Suprapubic skin (tissue), 4 donors: ENCODE results near the gene F3.

Source experiments
- CTCF ChIP-seq, 2 donors: fragments of 200-600 bp in 1 of 2; fragments of 450-650 bp in 1 of 2; sonication (generic) in 1 of 2; IDR thresholded peaks; one replicate each; pipeline ENCODE4 v1.5.1; 2016 to 2019; ENCODE audit warnings: antibody characterized with exemption in 2 of 2, mild to moderate bottlenecking in 1 of 2, moderate library complexity in 1 of 2
- EP300 ChIP-seq: sonication (generic); formaldehyde crosslinking; IDR thresholded peaks from one replicate; pipeline ENCODE4 v1.6.1; 2017; ENCODE audit warnings: antibody characterized with exemption
- POLR2A ChIP-seq, 2 donors: fragments of 450-650 bp; IDR thresholded peaks; one replicate each; pipeline ENCODE4 v1.6.1; 2017; ENCODE audit warnings: antibody characterized with exemption in 2 of 2, mild to moderate bottlenecking in 2 of 2, moderate library complexity in 2 of 2
- POLR2AphosphoS5 ChIP-seq, 3 donors: sonication (generic); formaldehyde crosslinking; IDR thresholded peaks; one replicate each; pipeline ENCODE4 v1.6.1; 2017; ENCODE audit warnings: antibody characterized with exemption in 3 of 3

DNA sequence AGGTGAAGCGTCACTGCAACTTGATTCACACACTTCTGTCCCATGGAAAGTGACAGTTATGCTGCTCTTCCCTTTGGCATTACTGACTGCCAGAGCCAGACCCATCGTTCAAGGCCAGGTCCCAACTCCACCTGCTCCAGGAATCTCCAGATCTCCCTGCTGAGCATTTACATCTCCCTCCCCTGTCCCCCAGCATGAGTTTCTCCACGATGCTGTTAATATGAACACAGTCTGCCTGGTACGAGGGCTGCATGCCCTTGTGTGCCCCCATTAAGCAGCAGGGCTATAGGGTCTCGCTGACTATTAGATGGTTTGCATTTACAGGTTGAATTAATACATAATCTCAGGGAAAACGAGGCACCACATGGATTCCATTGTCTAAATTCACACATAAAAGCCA lies 4.3 kb downstream of the F3 start:
- TF ChIP-seq EP300 (no peak), POLR2AphosphoS5 (IDR thresholded peaks at IDR 0.05) (no peak), CTCF (IDR thresholded peaks at IDR 0.05) (no peak), POLR2A (IDR thresholded peaks at IDR 0.05) (no peak)
